Astrocyte of the spinal cord (primary cell): Measurements from ENCODE around the gene ERCC6L2.

Experiments used
- DNase-seq: peaks from one replicate; pipeline ENCODE4 v3.0.0; 2011; ENCODE audit warnings: low read depth, low spot score
- H3K4me3 ChIP-seq: 2 replicates; pipeline ENCODE4 v1.5.1; 2011; ENCODE audit warnings: low read depth, mild to moderate bottlenecking, low read length, moderate library complexity
- CTCF ChIP-seq: IDR thresholded peaks from 2 replicates; pipeline ENCODE4 v1.5.1; 2012; ENCODE audit warnings: low read depth, mild to moderate bottlenecking, low read length, inconsistent platforms
- in situ Hi-C: cut with HindIII; loops from 2 replicates; pipeline ENCODE4 v1.10.0; 2017; ENCODE audit warnings: low sequenced_read_pairs

Gene ERCC6L2

GRCh38 chr9:95864852-95865580 is 10.5 kb upstream of the ERCC6L2 start:
- DNase-seq, result no peak
- in situ Hi-C loops, result no loop called here
- TF ChIP-seq CTCF, result no peak
- H3K4me3 ChIP-seq, result no peak overlapping the region

GRCh38 chr9:95870352-95870751 is 5.1 kb upstream of the ERCC6L2 start:
- H3K4me3 ChIP-seq, result no peak overlapping the region
- no peak for DNase-seq
- in situ Hi-C loops, result no loop called here
- TF ChIP-seq CTCF, result no peak

- in situ Hi-C loops, result no loop called here
- H3K4me3 ChIP-seq, result no peak overlapping the region
- TF ChIP-seq CTCF, result no peak
These were observed 4.6 kb upstream of the ERCC6L2 start for GRCh38 chr9:95870906-95871305.

GRCh38 chr9:95874303-95874988 is 1.0 kb upstream of the ERCC6L2 start:
- no peak for DNase-seq
- in situ Hi-C loops, result no loop called here
- TF ChIP-seq CTCF, result no peak
- H3K4me3 ChIP-seq, result no peak overlapping the region

More at GRCh38 chr9:95870906-95871305, 4.6 kb upstream of the ERCC6L2 start:
- DNase-seq, result no peak

GRCh38 chr9:95874989-95875304 is 544 bp upstream of the ERCC6L2 start:
- no peak overlapping the region for H3K4me3 ChIP-seq
- in situ Hi-C loops, result no loop called here
- no peak for DNase-seq
- no peak for TF ChIP-seq CTCF

- DNase-seq, result no peak
- no peak overlapping the region for H3K4me3 ChIP-seq
- in situ Hi-C loops, result no loop called here
- TF ChIP-seq CTCF, result no peak
These were observed 600 bp downstream of the ERCC6L2 start for GRCh38 chr9:95876138-95876444.
